HepG2 (cell line): Measurements from ENCODE around the gene C14orf93. TPM values are rescaled to one million over a fixed set of nuclear protein-coding genes. Genes with fewer than 3 reads are reported as not detected.

ENCODE experiments used
- ARNTL ChIP-seq: sonication (generic); formaldehyde crosslinking; IDR thresholded peaks from 2 replicates; pipeline ENCODE4 v1.4.0; 2020; ENCODE audit warnings: mild to moderate bottlenecking, missing genetic modification reagents
- ATF2 ChIP-seq: sonication (generic); formaldehyde crosslinking; IDR thresholded peaks from 2 replicates; pipeline ENCODE4 v1.4.0; 2020; ENCODE audit warnings: missing genetic modification reagents
- BORCS8-MEF2B ChIP-seq: sonication (generic); formaldehyde crosslinking; IDR thresholded peaks from 2 replicates; pipeline ENCODE4 v1.8.0; 2022; ENCODE audit warnings: mild to moderate bottlenecking, missing genetic modification reagents
- GATAD1 ChIP-seq: IDR thresholded peaks from 2 replicates; pipeline ENCODE4 v1.6.1; 2016; ENCODE audit warnings: missing genetic modification reagents, missing compliant biosample characterization
- LBX2 ChIP-seq: sonication (generic); formaldehyde crosslinking; IDR thresholded peaks from 2 replicates; pipeline ENCODE4 v1.5.0; 2020; ENCODE audit warnings: missing genetic modification reagents, mild to moderate bottlenecking, borderline replicate concordance
- NFKB2 ChIP-seq: sonication (generic); formaldehyde crosslinking; IDR thresholded peaks from 2 replicates; pipeline ENCODE4 v1.4.0; 2020; ENCODE audit warnings: missing genetic modification reagents, borderline replicate concordance
- NONO ChIP-seq, 2 experiments: fragments of 450-650 bp in 1 of 2; sonication (generic) in 1 of 2; formaldehyde crosslinking in 1 of 2; IDR thresholded peaks in 1 of 2; conservative IDR thresholded peaks in 1 of 2; 2 replicates each; pipeline versions ENCODE4 v1.6.1 to v1.8.0; 2017 to 2022; ENCODE audit warnings: mild to moderate bottlenecking in 1 of 2, missing genetic modification reagents in 1 of 2, moderate library complexity in 1 of 2
- PHB2 ChIP-seq: fragments of 450-650 bp; IDR thresholded peaks from 2 replicates; pipeline ENCODE4 v1.6.1; 2018; ENCODE audit not compliant: partially characterized antibody
- POLR2AphosphoS5 ChIP-seq: IDR thresholded peaks from 2 replicates; pipeline ENCODE4 v1.6.1; 2012; ENCODE audit warnings: low read depth, low read length
- SP4 ChIP-seq: sonication (generic); formaldehyde crosslinking; IDR thresholded peaks from 2 replicates; pipeline ENCODE4 v1.8.1; 2023; ENCODE audit warnings: mild to moderate bottlenecking, missing genetic modification reagents
- TBL1XR1 ChIP-seq: fragments of 150-350 bp; IDR thresholded peaks from 2 replicates; pipeline ENCODE4 v1.6.1; 2014; ENCODE audit warnings: borderline replicate concordance, low read length; ENCODE audit not compliant: partially characterized antibody
- TFDP1 ChIP-seq: IDR thresholded peaks from 2 replicates; pipeline ENCODE4 v1.6.1; 2016; ENCODE audit warnings: missing compliant biosample characterization, missing genetic modification reagents, borderline replicate concordance
- ZBTB1 ChIP-seq: sonication (generic); formaldehyde crosslinking; IDR thresholded peaks from 2 replicates; pipeline ENCODE4 v1.4.0; 2020; ENCODE audit warnings: missing genetic modification reagents, borderline replicate concordance
- ZIK1 ChIP-seq: sonication (generic); formaldehyde crosslinking; IDR thresholded peaks from 2 replicates; pipeline ENCODE4 v1.5.0; 2020; ENCODE audit warnings: mild to moderate bottlenecking, low read depth, missing genetic modification reagents, borderline replicate concordance
- ZNF234 ChIP-seq: sonication (generic); formaldehyde crosslinking; conservative IDR thresholded peaks from 2 replicates; pipeline ENCODE4 v1.5.1; 2020; ENCODE audit warnings: mild to moderate bottlenecking, missing genetic modification reagents
- ZNF24 ChIP-seq: fragments of 450-650 bp; IDR thresholded peaks from 2 replicates; pipeline ENCODE4 v1.6.1; 2017; ENCODE audit warnings: antibody characterized with exemption, mild to moderate bottlenecking
- ZNF281 ChIP-seq: sonication (generic); formaldehyde crosslinking; IDR thresholded peaks from 2 replicates; pipeline ENCODE4 v1.4.0; 2020; ENCODE audit warnings: missing genetic modification reagents, borderline replicate concordance
- ZNF512B ChIP-seq: sonication (generic); formaldehyde crosslinking; IDR thresholded peaks from 2 replicates; pipeline ENCODE4 v1.5.1; 2020; ENCODE audit warnings: missing genetic modification reagents, mild to moderate bottlenecking, borderline replicate concordance
- ZNF776 ChIP-seq: sonication (generic); formaldehyde crosslinking; IDR thresholded peaks from 2 replicates; pipeline ENCODE4 v1.4.0; 2020; ENCODE audit warnings: mild to moderate bottlenecking, missing genetic modification reagents
- ZSCAN29 ChIP-seq: sonication (generic); formaldehyde crosslinking; conservative IDR thresholded peaks from 2 replicates; pipeline ENCODE4 v1.4.0; 2020; ENCODE audit warnings: mild to moderate bottlenecking, missing genetic modification reagents
- polyA plus RNA-seq, 8 experiments: library from polyadenylated mRNA; depleted of rRNA in 3 of 8; stranded (reverse) in 7 of 8; unstranded in 1 of 8; fragments of >200 nt; fragmentation: Illumina TruSeq in 4 of 8; extraction: Trizol in 4 of 8; gene quantifications; 2 replicates each; pipeline versions ENCODE4 v1.2.1 to v1.2.3, GENCODE V29; 2011 to 2016; ENCODE audit warnings: low read depth in 4 of 8, missing spikeins in 1 of 8, mixed read lengths in 1 of 8; ENCODE audit not compliant: insufficient read depth in 1 of 8
- total RNA-seq, 5 experiments: library from RNA; depleted of rRNA; stranded (reverse); fragments of >200 nt; fragmentation: Illumina TruSeq; extraction: Trizol; gene quantifications; 2 replicates each; pipeline ENCODE4 v1.2.3, GENCODE V29; 2016; ENCODE audit warnings: low read depth in 1 of 5

Gene C14orf93
- total and polyA plus RNA-seq, 2 of the 13 experiments (the other 11 are each of a cell fraction or from before 2014, with no cell fraction given): 11.4 to 22.5 TPM

GRCh38 chr14:22973217-22974032 lies 36.5 kb downstream of the C14orf93 start (continued):
- TF ChIP-seq ATF2 (CRISPR knock-in tag): 0 out of 2 replicates have a peak, but pooled peaks have one; percentile 63
- TF ChIP-seq NFKB2: no peak
- no peak for TF ChIP-seq LBX2
- no peak for TF ChIP-seq TFDP1
- no peak for TF ChIP-seq SP4
- no peak for TF ChIP-seq ZNF512B (CRISPR knock-in tag)
- no peak for TF ChIP-seq ZNF234
- no peak; the same call in 1 of the 2 replicates for TF ChIP-seq ZNF281 (CRISPR knock-in tag)
- no peak for TF ChIP-seq TBL1XR1
- TF ChIP-seq BORCS8-MEF2B (CRISPR knock-in tag): no peak
- TF ChIP-seq ZNF776 (CRISPR knock-in tag): no peak
- TF ChIP-seq ZIK1 (CRISPR knock-in tag): no peak
- TF ChIP-seq NONO (IDR thresholded peaks at IDR 0.05): no peak
- TF ChIP-seq NONO (CRISPR knock-in tag; conservative IDR thresholded peaks at IDR 0.05): no peak
- no peak for TF ChIP-seq PHB2
- TF ChIP-seq GATAD1 (CRISPR knock-in tag): peak; percentile 62
- 0 out of 2 replicates have a peak, but pooled peaks have one; percentile 34 for TF ChIP-seq ZSCAN29
- no peak for TF ChIP-seq ZNF24
- TF ChIP-seq ZBTB1 (CRISPR knock-in tag): peak; percentile 17; the same call in 1 of the 2 replicates
- 0 out of 2 replicates have a peak, but pooled peaks have one; percentile 48 for TF ChIP-seq ARNTL (CRISPR knock-in tag)
- peak; percentile 53 for TF ChIP-seq POLR2AphosphoS5
